H1 (cell line): Measurements from ENCODE around the gene NCAPD2. TPM values are rescaled to one million over a fixed set of nuclear protein-coding genes. Genes with fewer than 3 reads are reported as not detected.

Experiments
- CHD1 ChIP-seq: IDR thresholded peaks from 2 replicates; pipeline ENCODE4 v1.6.1; 2012; ENCODE audit warnings: low read depth, low read length, improper control_type of control experiment
- MAFK ChIP-seq: IDR thresholded peaks from 2 replicates; pipeline ENCODE4 v1.6.1; 2012; ENCODE audit warnings: low read depth, mild to moderate bottlenecking, improper control_type of control experiment, low read length
- PHF8 ChIP-seq: fragments of 200-600 bp; sonication (generic); conservative IDR thresholded peaks from 2 replicates; pipeline ENCODE4 v1.7.1; 2012; ENCODE audit warnings: low read depth, mild to moderate bottlenecking, inconsistent platforms, low read length, moderate library complexity
- POU5F1 ChIP-seq: IDR thresholded peaks from 2 replicates; pipeline ENCODE4 v1.6.1; 2011; ENCODE audit warnings: low read depth, mild to moderate bottlenecking, low read length, moderate library complexity
- TEAD4 ChIP-seq: IDR thresholded peaks from 2 replicates; pipeline ENCODE4 v1.6.1; 2012; ENCODE audit warnings: low read depth, low read length, inconsistent platforms, mixed read lengths
- polyA plus RNA-seq, 7 experiments: library from polyadenylated mRNA; depleted of rRNA in 3 of 7; stranded (reverse) in 5 of 7; unstranded in 2 of 7; fragments of >200 nt in 5 of 7; fragments of 200-250 nt in 2 of 7; gene quantifications; 1 replicate in 5 of 7; 2 replicates in 1 of 7; 4 replicates in 1 of 7; pipeline versions ENCODE4 v1.2.1 to v1.2.3, GENCODE V29; 2011 to 2013; ENCODE audit warnings: missing spikeins in 2 of 7, mixed read lengths in 2 of 7
- total RNA-seq: library from RNA; stranded (reverse); fragmentation: NEBNext Ultra II Directional; extraction: Animal tissue kit (Norgen Biotek cat#: 25700); gene quantifications from 2 replicates; pipeline ENCODE4 v1.2.1, GENCODE V29; 2021
- TF ChIP-seq, protein P1 (sequence below): fragments of 300-600 bp; sonication (generic); IDR thresholded peaks from 2 replicates; pipeline ENCODE4 v1.7.1; 2012; ENCODE audit warnings: low read length, moderate library complexity, mild to moderate bottlenecking, inconsistent platforms; ENCODE audit not compliant: insufficient replicate concordance

NCAPD2 gene
- total and polyA plus RNA-seq, 2 of the 8 experiments (the other 6 are each of a cell fraction or from before 2014, with no cell fraction given), result 55.8 to 132 TPM

DNA sequence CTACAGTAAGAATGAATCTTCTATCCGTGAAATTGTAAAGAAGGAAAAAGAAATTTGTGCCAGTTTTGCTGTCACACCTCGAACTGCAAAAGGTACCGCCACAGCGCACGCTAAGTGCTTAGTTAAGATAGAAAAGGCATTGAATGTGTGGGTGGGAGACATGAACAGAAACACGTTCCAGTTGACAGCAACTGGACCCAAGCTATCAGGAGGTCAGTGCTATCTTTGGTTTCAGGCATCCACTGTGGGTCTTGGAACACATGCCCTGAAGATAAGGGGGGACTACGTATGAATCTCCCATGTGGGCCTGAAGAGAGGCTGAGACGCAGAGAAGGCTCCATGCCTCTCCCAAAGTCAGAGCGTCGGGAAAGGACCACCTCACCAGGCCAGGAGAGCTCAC lies 52.1 kb downstream of the NCAPD2 start (continued):
- TF ChIP-seq, protein P1, sequence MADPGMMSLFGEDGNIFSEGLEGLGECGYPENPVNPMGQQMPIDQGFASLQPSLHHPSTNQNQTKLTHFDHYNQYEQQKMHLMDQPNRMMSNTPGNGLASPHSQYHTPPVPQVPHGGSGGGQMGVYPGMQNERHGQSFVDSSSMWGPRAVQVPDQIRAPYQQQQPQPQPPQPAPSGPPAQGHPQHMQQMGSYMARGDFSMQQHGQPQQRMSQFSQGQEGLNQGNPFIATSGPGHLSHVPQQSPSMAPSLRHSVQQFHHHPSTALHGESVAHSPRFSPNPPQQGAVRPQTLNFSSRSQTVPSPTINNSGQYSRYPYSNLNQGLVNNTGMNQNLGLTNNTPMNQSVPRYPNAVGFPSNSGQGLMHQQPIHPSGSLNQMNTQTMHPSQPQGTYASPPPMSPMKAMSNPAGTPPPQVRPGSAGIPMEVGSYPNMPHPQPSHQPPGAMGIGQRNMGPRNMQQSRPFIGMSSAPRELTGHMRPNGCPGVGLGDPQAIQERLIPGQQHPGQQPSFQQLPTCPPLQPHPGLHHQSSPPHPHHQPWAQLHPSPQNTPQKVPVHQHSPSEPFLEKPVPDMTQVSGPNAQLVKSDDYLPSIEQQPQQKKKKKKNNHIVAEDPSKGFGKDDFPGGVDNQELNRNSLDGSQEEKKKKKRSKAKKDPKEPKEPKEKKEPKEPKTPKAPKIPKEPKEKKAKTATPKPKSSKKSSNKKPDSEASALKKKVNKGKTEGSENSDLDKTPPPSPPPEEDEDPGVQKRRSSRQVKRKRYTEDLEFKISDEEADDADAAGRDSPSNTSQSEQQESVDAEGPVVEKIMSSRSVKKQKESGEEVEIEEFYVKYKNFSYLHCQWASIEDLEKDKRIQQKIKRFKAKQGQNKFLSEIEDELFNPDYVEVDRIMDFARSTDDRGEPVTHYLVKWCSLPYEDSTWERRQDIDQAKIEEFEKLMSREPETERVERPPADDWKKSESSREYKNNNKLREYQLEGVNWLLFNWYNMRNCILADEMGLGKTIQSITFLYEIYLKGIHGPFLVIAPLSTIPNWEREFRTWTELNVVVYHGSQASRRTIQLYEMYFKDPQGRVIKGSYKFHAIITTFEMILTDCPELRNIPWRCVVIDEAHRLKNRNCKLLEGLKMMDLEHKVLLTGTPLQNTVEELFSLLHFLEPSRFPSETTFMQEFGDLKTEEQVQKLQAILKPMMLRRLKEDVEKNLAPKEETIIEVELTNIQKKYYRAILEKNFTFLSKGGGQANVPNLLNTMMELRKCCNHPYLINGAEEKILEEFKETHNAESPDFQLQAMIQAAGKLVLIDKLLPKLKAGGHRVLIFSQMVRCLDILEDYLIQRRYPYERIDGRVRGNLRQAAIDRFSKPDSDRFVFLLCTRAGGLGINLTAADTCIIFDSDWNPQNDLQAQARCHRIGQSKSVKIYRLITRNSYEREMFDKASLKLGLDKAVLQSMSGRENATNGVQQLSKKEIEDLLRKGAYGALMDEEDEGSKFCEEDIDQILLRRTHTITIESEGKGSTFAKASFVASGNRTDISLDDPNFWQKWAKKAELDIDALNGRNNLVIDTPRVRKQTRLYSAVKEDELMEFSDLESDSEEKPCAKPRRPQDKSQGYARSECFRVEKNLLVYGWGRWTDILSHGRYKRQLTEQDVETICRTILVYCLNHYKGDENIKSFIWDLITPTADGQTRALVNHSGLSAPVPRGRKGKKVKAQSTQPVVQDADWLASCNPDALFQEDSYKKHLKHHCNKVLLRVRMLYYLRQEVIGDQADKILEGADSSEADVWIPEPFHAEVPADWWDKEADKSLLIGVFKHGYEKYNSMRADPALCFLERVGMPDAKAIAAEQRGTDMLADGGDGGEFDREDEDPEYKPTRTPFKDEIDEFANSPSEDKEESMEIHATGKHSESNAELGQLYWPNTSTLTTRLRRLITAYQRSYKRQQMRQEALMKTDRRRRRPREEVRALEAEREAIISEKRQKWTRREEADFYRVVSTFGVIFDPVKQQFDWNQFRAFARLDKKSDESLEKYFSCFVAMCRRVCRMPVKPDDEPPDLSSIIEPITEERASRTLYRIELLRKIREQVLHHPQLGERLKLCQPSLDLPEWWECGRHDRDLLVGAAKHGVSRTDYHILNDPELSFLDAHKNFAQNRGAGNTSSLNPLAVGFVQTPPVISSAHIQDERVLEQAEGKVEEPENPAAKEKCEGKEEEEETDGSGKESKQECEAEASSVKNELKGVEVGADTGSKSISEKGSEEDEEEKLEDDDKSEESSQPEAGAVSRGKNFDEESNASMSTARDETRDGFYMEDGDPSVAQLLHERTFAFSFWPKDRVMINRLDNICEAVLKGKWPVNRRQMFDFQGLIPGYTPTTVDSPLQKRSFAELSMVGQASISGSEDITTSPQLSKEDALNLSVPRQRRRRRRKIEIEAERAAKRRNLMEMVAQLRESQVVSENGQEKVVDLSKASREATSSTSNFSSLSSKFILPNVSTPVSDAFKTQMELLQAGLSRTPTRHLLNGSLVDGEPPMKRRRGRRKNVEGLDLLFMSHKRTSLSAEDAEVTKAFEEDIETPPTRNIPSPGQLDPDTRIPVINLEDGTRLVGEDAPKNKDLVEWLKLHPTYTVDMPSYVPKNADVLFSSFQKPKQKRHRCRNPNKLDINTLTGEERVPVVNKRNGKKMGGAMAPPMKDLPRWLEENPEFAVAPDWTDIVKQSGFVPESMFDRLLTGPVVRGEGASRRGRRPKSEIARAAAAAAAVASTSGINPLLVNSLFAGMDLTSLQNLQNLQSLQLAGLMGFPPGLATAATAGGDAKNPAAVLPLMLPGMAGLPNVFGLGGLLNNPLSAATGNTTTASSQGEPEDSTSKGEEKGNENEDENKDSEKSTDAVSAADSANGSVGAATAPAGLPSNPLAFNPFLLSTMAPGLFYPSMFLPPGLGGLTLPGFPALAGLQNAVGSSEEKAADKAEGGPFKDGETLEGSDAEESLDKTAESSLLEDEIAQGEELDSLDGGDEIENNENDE, result no peak
- no peak for TF ChIP-seq CHD1
- no peak for TF ChIP-seq MAFK
- no peak for TF ChIP-seq PHF8
- no peak for TF ChIP-seq POU5F1
- TF ChIP-seq TEAD4, result no peak
